NCI-H1694 (cell line): ENCODE results near the gene TAF8.
A peak's percentile ranks its signal among the peaks of the same experiment; 100 is the strongest.
"Not testable (repeated sequence)": the region's sequence is repeated elsewhere in the genome, so short reads cannot be mapped to it uniquely, and the experiment has no call there.

Source experiments
- DNase-seq: peaks from one replicate; lab custom pipeline; 2025; lab: John Stamatoyannopoulos, UW

Gene TAF8

DNA sequence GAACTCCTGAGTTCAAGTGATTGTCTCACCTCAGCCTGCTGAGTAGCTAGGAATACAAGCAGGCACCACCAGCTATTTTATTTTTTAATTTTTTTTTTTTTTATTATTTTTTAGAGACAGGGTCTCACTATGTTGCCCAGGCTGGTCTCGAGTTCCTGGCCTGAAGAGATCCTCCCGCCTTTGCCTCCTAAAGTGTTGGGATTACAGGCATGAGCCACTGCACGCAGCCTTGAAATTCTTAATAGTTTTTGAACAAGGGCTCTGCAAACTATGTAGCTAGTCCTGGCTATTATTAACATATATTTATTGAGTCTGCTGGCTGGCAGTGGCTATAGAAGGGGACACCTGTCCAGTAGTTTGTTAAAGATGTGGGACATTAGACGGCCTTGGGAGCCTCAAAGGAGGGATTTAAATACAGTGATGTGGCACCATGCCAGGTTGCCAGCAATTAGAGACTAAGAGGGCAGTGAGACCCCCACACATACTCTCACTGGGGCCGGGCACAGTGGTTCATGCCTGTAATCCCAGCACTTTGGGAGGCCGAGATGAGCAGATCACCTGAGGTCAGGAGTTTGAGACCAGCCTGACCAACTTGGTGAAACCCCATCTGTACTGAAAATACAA, 21.1 kb upstream of the TAF8 start:
- no peak for DNase-seq

GRCh38 chr6:42029881-42030280, 20.4 kb upstream of the TAF8 start:
- DNase-seq: no peak

DNA sequence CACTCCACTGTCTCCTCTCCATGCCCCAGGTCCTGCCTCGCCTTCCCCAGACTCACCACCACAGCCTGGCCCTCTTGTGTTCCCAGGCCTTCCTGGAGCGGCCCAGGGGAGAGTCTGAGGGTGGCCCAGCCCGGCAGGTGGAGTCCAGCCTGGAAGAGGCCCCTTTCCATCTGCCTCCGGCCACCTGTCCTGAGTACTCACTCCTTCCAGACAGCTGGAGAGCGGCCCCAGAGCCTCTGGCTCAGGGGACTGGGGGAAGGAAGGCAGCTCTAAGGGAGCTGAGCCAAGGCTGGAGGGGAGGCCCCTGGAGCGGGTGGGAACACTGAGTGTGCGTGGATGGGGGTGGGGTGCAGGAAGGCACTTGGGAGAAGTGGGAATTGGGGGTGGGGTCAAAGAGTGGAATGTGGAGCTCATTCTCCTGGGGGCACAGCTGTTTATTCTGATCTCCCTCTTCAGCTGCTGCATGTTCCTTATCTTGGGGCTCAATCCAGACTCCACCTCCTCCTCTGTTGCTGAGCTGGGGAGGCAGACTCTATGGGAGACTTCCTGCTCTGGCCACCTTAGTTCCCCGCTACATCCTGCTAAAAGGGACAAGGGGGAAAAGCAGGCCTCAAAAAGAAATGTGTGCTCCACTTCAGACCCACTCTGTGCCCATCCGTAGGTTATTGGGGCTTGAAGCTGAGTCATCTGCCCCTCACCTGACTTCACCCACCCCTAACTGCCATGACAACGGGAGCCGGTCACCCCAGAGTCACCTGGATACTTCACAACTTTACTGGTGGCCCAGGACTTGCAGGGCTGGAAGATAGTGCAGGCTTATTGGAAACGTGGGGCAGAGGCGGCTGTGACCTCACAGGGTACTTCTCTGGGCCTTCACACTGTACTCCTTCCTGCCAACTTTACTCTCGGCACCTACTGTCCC, 19.5 kb upstream of the TAF8 start:
- DNase-seq: no peak

DNA sequence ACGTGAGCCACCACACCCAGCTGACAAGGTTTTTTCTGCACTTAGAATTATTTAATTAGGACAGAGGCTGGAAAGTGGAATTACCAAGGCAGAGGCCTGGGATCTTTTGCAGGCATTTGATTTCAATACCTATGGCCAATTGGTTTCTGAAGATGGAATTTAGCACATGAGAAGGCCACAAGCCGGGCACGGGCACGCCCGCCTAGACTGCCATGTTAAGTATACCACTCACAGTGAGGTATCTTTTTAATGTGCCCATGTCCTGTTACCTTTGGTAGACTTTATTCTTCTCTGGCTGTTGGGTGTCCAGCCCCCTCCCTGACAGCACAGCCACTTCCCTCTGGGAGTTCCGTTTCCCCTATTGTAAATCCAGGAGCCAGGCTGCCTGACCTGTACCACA, 18.0 kb upstream of the TAF8 start:
- DNase-seq: no peak

DNA sequence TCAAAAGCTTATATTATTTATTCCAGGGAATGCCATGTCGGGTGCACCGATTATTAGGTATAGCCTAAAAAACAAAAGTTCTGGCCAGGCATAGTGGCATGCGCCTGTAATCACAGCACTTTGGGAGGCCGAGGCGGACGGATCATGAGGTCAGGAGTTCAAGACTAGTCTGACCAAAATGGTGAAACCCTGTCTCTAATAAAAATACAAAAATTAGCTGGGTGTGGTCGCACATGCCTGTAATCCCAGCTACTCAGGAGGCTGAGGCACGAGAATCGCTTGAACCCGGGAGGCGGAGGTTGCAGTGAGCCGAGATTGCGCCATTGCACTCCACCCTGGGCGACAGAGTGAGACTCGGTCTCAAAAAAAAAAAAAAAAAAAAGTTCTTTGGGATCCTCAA, 12.7 kb upstream of the TAF8 start:
- DNase-seq: not testable (repeated sequence)

GRCh38 chr6:42038163-42038562, 12.2 kb upstream of the TAF8 start:
- DNase-seq: no peak

DNA sequence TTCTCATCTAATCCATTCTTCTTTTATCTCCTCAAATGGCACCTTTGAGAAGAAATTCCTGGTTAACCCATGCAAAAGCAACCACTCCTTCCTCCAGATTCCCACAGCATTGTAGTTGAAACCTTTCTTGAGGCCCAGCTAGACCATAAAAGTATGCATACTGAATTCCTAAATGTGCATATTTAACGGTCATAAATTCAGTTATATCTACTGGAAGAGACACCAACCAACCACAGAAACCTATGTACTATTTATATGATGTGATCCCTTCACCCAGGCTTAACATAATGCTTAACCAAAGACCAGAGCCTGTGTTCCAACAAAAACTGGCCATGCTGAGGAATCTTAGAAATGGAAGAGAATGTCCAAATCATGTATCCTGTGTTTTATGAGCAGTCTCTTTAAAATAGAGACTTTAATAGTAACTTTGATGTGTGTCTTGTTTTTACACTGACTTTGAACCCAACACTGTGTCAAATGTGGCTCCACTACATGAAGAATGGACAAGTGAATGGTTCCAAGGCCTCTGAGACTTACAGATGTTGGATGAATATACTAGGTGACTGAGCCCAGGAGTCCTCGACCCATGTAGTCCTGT, 11.4 kb upstream of the TAF8 start:
- DNase-seq: no peak

DNA sequence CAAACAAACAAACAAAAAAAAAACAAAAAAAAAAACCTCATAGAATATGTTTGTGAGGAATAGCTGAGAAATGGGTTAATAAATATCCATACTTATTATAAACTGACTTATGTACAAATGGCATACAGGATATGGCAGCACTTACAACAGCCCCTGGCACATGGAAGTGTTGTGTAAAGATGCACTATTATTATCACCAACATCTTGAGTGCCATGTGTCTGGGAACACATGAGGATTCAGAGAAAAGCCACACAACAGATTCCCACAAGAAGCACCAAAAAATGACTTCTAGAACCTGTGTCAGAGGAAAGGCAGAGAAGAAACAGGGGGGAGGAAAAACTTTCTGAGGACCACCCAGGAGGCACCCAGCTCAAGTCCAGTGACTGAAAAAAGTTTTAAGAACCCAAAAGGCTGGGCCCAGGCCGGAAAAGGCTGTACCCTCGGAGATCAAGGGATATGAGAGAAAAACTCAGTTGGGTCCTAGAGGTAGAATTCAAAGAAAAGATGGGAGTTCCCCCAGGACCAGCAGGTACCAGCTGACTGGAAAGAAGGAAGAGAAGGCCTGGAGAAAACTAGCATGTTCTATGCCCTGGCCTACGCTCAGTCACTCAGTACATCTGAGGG, 9.4 kb upstream of the TAF8 start:
- no peak for DNase-seq

DNA sequence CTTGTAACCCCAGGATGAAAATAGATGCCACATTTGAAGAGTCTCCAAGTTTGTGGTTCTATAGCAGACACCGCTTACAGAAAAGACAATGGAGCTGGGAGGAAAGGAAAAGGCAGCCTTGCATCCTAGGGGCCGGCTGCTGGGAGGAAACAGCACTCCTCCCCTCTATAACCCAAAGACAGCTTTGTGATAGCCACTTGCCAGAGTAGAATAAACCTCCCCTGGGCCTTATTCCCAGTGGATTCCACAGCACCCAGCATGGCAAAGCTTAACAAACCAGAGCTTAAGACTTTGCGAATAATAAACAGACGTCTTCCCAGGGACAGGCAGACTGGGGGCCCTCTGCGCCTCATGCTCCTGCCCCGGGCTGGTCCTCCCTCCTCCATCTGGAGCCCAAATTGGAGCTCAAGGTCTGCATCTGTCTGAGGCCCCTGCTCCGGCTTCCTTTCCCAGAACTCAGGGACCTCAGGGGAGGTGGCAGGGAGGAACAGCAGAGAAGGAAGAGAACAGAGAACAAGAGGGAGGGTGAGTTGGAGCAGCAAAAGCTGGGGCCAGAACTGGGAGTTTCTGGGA, 8.8 kb upstream of the TAF8 start:
- DNase-seq: no peak

DNA sequence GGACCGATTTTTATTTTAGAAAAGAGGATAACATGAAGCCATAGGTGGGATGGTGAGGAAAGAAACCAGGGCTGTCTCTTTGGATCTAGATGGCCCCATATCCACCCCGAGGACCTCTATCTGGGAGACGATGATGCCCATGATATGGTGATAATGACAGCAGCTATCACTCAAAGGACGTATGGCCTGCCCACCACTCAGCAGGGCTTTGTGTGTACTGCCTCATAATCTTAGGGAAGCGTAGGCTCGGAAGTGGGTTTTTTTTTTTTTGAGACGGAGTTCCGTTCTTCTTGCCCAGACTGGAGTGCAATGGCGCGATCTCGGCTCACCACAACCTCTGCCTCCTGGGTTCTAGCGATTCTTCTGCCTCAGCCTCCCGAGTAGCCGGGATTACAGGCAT, 8.2 kb upstream of the TAF8 start:
- no peak for DNase-seq

DNA sequence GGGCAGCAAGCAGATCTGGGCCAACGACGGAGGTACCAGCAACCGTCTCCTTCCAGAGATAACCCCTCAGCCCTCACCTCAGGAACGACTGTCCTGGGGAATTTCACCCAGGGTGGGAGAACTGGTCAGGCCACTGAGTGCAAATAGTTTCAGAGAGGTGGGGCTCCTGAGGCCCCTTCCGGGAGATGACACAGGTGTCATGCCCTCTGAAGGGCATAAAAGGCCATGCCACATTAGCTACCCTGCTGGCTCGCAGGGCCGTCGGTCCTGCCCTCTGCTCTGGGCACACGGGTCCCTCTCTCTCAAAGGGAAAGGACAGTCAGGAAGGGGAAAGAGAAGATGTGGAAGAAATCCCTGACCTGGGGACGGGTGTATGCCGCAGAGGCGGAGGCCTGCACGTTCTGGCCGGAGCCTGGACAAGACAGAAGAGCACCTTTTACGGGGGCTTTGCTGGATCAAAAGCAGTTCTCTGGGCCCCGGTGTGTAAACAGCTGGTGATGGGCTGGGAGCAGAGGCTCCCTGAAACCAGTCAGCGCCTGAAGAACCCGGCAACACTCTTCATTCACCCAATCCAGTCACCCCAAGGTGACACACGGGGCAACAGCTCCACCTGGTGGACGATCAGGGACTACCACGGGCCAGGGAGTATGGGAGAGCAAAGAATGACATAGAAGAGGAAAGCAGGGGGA, 6.4 kb upstream of the TAF8 start:
- DNase-seq: peak; percentile 83

DNA sequence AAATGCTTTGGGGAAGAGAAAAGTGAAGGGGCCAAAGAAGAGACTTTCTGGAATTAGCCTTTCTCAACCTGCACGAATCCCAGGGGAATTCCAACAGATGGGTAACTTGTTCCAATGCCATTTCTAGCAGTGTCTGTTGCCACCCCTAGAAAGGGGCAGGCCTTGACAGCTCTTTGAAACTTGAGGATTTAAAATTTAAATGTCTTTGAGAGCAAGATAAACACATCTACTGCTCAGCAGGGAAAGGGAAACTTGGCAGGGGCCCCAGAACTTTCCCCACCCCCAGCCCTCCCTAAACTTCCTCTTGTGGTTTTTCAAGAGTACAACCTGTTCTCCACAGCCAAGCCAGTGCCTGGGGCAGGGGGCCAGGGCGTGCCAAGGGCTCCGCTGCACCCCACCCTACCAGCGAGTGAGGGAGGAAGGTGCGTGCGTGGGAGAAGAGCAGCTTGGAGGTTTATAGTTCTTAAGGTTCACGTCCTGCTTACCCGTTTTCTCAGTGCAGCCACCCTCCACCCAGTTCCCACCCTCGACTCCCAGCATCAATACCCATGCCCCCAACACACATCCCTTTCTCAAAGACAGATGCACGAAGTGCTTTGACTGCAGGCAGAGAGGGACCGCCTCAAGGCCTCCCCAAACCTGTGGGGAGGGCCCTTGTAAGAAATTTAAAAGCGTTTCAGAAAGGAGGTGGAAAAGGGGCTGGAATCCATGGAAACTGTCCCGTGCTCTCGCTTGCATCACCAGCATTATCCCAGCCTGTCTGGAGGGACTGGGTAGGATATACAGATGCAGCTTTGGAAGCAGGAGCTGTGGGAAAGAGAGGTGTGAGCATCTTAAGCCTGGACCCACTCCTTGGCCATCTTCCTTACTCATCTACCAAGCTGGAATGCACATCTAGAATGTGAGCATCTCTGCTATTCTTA, 4.5 kb upstream of the TAF8 start:
- no peak for DNase-seq

DNA sequence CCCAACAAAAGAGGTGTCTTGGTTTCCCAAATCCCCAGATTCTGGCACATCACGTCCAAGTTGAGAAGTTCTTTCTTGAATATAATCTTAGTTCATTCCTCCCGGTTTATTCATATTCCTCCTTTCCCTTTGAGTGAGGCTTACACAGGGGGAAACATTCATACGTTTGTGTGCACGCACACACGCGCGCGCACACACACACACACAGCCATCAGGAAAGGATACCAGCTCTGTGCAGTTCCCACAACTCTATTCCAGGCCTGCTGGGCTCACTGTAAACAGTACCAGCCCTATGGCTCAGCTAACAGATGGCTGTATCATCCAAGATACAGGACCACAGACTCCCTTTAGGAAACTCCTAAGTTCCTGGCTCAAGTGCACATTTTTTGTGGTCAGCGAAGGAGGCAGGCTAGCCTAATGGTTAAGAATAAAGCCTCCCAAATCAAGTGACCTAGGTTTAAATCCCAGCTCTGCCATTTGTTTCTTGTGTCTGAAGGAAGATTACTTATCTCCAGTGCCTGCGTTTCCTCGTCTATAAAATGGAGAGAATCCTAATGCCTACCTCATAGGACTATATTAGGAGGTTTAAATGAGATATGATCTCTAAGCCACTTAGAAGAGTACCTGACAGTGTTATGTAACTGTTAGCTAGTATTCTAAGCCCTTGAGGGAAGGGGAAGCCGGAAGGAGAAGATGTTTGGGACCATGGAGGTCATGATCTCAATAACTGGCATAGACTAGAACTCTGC, 3.7 kb upstream of the TAF8 start:
- DNase-seq: no peak

GRCh38 chr6:42047213-42047590, 3.1 kb upstream of the TAF8 start:
- DNase-seq: no peak

GRCh38 chr6:42047790-42048405, 2.4 kb upstream of the TAF8 start:
- no peak for DNase-seq

DNA sequence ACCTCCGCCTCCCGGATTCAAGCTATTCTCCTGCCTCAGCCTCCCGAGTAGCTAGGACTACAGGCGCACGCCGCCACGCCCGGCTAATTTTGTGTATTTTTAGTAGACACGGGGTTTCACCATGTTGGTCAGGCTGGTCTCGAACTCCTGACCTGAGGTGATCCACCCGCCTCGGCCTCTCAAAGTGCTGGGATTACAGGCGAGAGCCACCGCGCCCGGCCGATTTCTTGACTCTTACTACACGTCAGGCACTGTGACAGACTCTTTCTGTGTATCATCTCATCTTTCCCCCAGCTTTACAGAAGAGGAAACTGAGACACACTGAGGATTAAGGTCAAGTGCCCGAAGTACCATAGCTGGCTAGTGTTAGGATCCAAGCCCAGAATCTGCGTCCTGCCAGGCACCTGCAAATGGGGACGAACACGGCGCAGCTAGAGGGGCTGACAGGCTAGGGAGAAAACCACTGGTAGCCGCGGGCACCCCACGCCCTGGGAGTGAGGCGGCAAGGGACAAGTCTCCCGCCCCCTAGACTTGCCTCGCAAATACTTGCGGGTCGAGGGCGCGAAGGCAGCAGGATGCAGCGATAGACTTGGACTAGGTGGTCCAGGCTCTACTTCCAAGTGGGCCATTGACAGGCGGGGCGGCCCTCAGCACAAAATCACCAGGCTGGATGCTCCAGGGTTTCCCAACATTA, 1.1 kb upstream of the TAF8 start:
- DNase-seq: no peak

GRCh38 chr6:42049948-42050296, 402 bp upstream of the TAF8 start:
- no peak for DNase-seq

- no peak for DNase-seq
Observed at GRCh38 chr6:42051268-42051653, 937 bp downstream of the TAF8 start.

DNA sequence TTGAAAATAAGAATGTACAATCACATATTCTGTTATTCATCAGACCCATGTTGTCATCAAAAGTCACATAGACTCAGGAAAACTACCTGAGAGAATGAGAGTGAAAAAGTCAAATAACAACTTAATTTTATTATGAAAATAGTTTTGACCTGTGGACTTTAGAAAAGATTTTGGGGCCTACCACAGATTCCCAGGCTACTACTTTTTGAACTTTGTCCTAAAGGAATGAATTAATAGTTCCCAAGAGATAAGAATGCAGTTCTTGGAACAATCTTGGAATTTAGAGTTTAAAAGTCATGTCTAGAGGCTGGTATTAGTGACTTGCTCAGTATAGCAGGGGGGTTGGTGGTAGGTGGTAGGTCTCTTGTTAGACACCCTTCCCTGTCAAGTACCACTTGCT, 3.3 kb downstream of the TAF8 start:
- DNase-seq: no peak
